DMS79 (cell line): ENCODE data around the gene ORC3.
"Not testable (repeated sequence)": the region's sequence is repeated elsewhere in the genome, so short reads cannot be mapped to it uniquely, and the experiment has no call there.

Experiments
- DNase-seq: peaks from one replicate; lab custom pipeline; 2025; lab: John Stamatoyannopoulos, UW

The ORC3 gene

GRCh38 chr6:87600576-87600975, 10.6 kb downstream of the ORC3 start:
- DNase-seq = no peak

- no peak for DNase-seq
These were observed 16.3 kb downstream of the ORC3 start for GRCh38 chr6:87606199-87606598.

- DNase-seq = no peak
These were observed 18.9 kb downstream of the ORC3 start for GRCh38 chr6:87608802-87609201.

GRCh38 chr6:87613018-87613417, 23.1 kb downstream of the ORC3 start:
- not testable (repeated sequence) for DNase-seq

- DNase-seq = no peak
These were observed 27.5 kb downstream of the ORC3 start for GRCh38 chr6:87617405-87617804.

- DNase-seq = no peak
These were observed 28.6 kb downstream of the ORC3 start for GRCh38 chr6:87618531-87618930.

- DNase-seq = no peak
These were observed 33.3 kb downstream of the ORC3 start for GRCh38 chr6:87623248-87623647.

- no peak for DNase-seq
These were observed 38.5 kb downstream of the ORC3 start for GRCh38 chr6:87628424-87628823.

GRCh38 chr6:87628881-87629280, 38.9 kb downstream of the ORC3 start:
- DNase-seq = no peak

GRCh38 chr6:87630746-87631145, 40.8 kb downstream of the ORC3 start:
- no peak for DNase-seq

GRCh38 chr6:87633851-87634250, 43.9 kb downstream of the ORC3 start:
- no peak for DNase-seq

GRCh38 chr6:87636315-87636714, 46.4 kb downstream of the ORC3 start:
- no peak for DNase-seq

GRCh38 chr6:87637106-87637505, 47.2 kb downstream of the ORC3 start:
- no peak for DNase-seq

GRCh38 chr6:87639373-87639772, 49.4 kb downstream of the ORC3 start:
- DNase-seq = no peak

- DNase-seq = no peak
These were observed 51.2 kb downstream of the ORC3 start for GRCh38 chr6:87641065-87641692.

- no peak for DNase-seq
These were observed 55.1 kb downstream of the ORC3 start for GRCh38 chr6:87645080-87645479.

- DNase-seq = no peak
These were observed 63.4 kb downstream of the ORC3 start for GRCh38 chr6:87653074-87653962.

GRCh38 chr6:87654122-87654521, 64.2 kb downstream of the ORC3 start:
- DNase-seq = no peak

GRCh38 chr6:87654875-87655454, 65.0 kb downstream of the ORC3 start:
- DNase-seq = no peak

GRCh38 chr6:87655824-87656223, 65.9 kb downstream of the ORC3 start:
- no peak for DNase-seq

GRCh38 chr6:87656857-87657256, 66.9 kb downstream of the ORC3 start:
- no peak for DNase-seq

GRCh38 chr6:87658516-87658915, 68.6 kb downstream of the ORC3 start:
- DNase-seq = no peak

GRCh38 chr6:87660226-87660911, 70.4 kb downstream of the ORC3 start:
- DNase-seq = no peak
